ENCODE data around the gene BMX.

BMX gene

DNA sequence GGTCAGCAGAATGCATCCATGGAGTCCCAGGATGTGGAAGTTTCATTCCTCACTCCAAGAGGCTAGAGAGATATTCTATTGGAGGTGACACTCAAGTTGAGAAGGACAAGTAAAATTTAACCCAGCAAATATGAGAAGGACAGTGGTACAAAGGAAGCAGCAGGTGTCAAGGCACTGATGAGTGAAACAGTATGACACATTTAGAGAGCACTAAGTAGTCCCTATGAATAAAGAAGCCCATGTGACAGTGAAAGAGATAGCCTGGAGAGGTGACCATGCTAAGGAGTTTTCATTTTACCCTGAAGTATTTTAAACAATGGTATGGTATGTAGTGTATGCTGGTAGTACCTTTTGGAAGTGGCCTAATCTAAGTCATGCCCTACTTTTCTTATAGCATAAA is 9.2 kb downstream of the BMX start:
- DNase-seq: no peak

DNA sequence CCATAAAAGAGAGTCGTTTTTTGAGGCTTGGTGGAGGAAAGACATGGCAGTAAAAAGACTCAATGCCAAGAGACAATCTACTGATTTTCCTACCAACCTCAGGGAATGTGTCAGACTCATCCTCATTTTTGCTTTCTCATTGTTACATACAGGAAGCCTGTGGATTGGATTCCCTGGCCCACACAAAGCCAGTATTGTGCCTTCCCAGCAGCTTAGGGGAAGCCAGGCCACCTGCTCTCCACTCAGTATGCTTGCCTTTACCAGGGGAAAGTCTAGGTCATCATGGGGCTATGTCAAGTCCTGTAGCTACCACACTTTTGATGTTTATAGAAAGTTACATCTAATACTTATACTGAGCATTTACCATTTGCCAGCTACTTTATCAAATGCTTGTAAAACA is 11.0 kb downstream of the BMX start:
- no peak for DNase-seq

DNA sequence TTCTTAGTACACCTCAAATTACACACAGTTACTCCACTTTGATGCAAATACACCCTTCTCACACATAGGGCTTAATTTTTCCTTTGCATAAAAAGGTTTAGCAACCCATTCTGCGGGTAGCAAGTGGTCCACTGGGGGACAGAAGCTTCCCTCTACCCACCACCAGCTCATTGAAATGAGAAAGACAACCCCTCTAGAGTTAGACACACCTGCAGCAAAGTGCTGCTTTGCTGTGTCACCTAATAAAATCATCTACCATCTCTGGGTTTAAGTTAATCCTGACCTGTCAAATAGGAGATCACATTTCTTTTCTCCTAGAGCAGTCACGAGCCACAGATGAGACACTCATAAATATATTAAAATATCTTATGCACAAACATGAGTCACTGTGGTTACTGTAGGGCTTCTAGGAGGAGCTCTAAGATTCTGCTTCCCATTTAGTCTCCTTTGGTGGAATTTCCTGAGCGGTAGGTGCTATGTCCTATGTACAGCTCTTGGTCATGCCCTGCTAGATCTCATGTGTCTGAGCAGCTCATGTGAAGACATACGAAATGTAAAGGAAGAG is 11.9 kb downstream of the BMX start:
- DNase-seq: no peak

DNA sequence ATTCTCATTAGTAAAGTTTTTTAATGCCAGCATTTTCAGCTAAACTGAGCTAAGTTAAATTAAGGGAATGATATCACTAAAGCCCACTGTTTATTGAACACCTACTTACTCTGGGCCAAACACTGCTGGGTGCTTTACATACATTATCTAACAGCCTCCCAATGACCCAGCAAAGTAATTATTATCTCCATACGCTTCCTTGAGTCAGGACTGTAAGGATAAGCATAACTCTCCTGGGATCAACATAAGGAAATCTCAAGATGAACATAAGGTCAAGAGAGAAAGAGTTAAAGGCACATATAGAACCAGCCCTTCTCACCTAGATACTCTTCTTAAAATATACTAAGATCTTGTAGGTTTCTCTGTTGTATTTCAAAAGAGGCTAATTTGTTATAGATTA is 13.7 kb downstream of the BMX start:
- DNase-seq: no peak

DNA sequence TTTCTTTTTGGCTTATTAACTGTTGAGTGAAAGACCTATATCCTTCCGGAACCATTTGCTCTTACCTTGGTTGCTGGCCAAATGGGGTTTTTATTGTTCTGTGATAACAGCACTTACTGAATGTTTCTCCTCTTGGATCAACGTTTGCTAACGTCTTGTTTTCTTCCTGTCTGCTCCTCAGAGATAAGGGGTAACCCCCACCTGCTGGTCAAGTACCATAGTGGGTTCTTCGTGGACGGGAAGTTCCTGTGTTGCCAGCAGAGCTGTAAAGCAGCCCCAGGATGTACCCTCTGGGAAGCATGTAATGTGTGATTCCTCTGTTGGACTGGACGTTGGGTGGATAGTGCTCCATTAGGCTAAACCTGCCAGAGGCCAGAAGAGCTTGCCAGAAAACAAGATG is 15.3 kb downstream of the BMX start:
- DNase-seq: no peak

DNA sequence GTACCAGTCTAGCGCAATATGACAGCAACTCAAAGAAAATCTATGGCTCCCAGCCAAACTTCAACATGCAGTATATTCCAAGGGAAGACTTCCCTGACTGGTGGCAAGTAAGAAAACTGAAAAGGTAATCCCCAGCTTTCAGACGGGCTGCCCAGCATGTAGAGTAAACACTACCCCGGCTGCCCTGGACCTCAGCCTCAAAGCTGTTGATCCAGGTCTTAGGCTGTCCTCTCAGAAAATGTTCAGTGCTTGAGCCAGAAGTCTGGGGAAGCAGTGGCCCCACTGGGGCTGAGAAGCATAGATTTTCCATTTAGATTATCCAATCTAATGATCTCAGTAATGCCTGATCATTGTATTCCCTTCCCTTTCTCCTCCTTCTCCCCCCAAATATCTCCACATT is 21.9 kb downstream of the BMX start:
- DNase-seq: no peak

DNA sequence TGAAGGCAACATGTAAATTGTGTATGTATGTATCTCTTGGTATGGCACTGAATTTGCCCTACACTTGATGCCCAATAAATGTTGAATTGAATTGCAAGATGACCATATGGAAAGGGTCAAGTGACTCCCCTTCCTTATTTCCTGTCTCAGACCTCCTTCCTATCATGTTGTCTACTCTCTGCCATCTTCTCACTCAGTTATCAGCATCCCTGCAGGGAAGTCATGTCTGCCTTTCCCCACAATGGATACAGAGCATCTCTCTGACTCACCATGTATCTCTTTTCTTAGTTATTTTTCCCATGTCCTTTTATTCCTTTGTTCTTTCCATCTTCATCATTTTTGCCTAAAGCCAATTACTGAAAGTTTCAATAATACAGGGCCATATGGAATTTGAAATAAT is 22.5 kb downstream of the BMX start:
- DNase-seq: no peak

DNA sequence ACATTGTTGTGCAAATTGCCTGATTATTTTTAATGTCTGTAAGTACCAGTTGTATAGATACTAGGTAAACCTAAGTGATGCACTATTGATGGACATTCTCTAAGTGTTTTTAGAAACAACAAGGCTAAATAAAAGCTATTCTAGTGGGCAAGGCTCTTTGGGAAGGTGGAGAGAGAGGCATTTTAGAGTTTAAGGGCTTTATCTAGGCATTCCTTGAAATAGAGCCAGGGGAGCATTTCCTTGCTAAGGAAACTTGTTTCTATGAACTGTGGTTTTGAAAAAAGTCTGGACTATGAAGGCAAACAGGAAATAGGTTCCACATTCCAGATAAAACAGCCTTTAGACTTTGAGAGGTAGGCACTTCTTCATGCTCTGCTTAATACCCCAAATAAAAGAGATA is 23.8 kb downstream of the BMX start:
- no peak for DNase-seq

DNA sequence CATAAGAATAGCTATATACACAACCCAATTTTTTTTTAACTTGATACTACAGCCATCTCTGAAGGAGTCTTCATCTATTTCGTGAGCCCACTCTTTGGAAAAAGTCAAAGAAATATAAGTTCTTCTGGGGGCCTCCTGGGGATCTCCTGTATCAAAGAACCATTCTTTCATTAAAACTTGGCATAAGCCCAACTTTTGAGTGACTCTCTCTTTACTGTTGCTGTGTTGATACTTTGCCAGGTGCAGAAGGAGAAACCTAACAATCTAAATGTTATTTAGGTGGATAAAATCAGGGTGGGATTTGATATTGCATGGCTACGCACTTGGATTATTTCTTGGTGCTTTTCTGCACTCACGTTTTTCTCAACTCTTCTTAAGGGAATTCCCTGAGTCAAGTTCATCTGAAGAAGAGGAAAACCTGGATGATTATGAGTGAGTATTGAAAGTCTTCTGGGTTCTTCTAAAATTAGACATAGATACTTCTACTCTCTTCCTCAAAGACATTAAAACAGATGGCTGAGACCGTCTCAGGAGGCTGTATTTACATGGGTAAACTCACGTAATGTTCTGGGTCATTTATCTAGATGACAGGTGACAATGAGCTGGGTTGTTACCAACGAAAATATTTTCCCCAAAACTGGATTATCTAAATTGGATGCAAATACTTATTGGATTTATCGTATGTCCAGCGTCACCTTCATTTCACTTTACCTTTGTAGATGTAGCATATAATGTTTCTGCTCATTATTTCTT is 25.2 kb downstream of the BMX start:
- DNase-seq: no peak

DNA sequence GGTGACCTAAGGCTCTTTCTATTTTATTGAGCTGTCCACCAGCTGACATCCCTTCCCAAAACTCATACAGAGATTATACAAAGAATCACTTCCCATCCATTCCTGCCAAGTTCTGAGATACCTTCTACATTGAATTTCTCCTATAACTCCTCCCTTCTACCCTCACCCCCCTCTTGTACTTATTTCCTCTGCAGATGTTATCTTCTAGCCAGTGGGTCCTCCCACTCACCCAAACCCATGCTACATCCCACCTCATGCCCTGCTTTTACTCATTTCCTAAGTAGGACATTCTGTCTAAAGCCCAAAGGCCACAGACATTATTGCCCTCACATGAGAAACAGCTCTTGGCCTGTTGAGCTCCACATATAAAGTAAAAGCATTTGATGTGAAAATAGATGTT is 28.6 kb downstream of the BMX start:
- no peak for DNase-seq

DNA sequence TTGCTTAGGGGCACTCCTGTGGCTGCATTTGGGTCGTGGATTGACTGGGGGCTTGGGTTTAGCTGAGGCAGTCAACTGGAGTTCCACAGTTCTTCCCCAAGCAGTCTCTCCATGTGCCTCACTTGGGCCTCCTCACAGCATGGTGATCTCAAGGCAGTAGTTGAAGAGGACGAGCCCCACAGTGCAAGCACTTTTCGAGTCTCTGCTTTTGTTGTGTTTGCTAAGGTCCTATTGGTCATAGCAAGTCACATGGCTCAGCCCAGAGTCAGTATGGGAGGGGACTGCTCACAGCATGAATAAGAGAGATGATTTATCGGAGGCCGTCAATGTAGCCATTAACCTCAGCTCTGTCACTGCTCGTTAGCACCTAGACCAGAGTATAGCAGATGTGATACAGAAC is 29.7 kb downstream of the BMX start:
- DNase-seq: no peak

DNA sequence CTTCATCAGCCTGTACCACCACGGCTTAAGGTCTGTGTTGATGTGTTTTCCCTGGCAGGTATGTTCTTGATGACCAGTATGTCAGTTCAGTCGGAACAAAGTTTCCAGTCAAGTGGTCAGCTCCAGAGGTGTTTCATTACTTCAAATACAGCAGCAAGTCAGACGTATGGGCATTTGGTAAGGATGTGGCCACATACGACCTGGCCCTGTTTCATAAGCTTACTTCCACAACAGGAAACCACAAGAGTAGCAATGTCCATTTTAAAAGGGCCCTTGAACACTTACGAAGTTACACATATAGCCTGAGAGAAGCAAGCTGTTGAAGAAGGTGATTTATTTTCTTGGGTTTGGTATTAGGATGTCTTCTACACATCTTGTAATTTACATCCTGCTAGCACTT is 46.1 kb downstream of the BMX start:
- DNase-seq: no peak

DNA sequence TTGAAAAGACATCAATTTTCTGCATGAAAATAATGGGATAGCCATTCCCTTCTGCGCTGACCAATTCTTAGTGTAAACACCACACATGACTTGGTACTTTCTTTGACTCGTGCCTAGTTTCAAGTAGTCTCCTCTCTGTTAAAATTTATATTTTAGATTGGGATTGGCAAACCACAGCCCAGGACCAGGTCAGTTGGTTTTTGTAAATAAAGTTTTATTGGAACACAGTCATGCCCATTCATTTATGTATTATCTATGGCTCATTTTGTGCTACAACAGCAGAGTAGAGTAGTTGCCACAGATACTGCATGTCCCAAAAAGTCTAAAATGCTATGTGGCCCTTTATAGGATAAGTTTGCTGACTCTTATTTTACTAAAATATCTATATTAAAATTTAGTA is 46.7 kb downstream of the BMX start:
- DNase-seq: no peak

DNA sequence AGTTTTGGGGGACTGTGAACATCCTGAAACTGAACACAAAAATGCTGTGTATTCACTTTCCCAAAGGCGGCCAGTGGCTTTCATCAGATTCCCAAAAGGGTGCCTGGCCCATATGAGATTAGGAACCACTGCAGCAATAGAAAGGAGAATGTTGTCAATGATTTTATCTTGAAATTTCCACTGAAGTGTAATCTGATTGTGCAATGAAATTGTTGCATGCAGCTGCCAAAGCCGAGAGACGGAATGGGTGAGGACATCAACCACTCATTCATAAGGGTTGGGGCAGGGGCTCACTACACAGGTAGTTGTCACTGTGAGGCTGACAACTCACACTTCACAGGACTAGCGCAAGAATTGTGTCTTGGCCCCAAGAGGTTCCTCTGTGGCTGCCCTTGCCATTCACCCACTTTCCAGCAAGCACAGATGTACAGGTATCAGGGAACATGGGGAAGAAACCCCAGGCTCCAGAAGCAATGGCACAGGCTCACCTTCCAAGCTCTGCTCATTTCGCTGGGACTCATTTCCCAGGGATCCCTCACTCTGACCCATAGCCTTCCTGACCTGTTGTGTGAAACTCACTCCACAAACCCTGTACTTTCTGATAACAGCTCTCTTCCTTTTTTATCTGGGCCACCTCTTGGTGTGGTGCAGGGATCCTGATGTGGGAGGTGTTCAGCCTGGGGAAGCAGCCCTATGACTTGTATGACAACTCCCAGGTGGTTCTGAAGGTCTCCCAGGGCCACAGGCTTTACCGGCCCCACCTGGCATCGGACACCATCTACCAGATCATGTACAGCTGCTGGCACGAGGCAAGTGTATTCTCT is 48.8 kb downstream of the BMX start:
- DNase-seq: no peak

DNA sequence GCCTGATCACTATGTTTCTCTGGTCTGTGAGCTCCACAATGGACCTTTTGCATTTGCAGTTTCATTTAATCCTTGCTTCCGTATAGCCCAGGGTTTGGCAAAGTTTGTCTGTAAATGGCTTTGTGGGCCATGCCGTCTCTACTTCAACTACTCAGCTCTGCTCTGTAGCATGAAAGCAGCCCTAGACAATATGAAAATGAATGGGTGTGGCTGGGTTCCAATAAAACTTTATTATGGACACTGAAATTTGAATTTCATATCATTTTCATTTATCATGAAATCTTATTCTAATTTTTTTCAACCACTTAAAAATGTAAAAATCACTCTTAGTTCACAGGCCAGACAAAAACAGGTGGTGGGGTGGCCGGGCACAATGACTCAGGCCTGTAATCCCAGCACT is 58.6 kb downstream of the BMX start:
- DNase-seq: no peak

DNA sequence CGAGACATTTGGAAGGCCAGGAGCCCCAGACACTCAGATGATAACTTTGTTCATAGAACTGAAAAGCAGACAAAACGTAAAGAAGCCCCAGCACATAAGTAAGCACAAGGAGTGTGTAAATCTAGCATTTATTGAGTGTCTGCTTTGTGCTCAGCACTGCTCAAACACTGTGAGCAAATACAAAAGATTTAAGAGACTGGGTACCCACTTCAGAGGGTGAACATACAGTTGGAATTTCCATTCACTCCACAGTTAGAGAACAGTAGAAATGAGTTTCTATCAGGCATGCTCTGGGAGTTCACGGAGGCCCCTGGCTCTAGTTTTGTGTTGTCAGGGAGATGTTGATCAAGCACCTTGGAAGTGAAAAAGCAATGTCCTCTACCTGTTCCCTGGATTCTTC is 60.3 kb downstream of the BMX start:
- DNase-seq: no peak

DNA sequence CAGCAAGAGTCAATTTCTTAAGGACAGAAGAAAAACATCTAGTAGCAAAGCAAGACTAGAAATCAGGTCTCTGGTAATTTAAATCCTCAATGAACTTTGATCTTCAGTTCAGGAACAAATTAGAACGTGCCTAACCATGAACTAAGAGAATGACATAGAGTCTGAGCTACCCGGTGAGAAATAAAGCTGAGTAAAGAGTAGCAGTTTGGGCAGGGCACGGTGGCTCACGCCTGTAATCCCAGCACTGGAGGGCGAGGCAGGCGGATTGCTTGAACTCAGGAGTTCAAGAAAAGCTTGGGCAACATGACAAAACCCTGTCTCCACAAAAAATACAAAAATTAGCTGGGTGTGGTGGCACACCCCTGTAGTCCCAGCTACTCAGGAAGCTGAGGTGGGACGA is 62.4 kb downstream of the BMX start:
- DNase-seq: no peak

DNA sequence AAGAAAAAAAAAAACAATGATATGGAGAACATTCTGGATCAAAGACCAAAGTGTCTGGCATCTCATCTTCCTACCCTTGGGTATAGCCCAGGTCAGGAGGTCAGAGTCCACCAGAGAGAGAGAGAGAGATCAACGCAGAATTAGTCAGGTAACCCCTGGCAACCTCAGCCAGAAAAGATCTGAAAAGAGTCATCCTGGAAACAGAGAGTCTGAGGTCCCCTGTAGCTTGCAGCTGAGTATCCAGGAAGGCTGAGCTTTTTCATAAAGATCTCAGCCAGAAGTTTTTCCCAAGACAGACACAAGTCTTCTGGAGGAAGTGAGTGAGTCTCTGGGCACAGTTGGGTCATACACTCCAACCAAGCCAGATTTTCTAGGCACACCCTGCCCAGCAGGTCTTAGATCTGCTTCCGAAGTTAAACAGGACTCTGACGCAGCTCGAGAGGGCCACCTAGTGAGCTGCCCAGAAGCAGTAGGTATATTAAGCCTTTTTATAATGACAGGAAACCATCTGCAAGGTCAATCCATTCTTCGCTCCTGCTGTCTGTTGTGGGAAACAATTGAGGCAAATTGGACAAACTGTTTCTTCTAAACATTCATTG is 64.5 kb downstream of the BMX start:
- DNase-seq: no peak

DNA sequence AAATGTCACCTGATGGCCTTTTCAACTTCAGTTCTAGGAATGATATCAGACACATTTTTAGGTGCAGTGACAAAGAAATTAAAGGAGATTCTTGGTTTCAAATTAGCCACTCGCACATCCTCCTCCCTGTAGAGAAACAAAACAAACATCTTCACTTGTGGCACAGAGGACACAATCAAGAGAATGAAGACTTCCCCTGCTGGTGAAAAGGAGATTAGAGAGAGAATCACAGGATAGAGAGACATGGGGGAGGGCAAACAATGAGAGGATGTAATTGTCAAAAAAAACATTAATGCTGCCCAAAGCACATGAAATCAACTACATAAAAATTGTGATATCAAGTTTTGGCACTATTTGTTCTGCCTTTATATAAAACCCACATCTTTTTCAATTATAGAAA is 65.6 kb downstream of the BMX start:
- DNase-seq: no peak

DNA sequence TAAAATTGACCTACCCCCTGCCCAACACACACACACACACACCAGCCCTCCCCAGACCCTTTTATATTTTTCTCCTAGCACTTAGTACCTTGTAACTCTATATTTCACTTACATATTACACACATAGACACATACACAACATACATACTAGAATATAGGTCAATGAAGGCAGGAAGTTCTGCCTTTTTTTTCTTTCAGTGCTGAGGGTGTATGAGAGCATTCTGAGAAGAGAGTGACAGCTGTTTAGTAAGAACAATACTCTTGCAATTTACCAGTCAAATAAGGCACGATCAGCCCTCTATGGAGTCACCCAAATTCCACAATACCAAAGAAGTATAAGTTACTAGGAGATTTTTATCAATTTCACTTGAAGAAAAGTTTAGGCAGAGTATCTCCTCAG is 66.7 kb downstream of the BMX start:
- DNase-seq: no peak

DNA sequence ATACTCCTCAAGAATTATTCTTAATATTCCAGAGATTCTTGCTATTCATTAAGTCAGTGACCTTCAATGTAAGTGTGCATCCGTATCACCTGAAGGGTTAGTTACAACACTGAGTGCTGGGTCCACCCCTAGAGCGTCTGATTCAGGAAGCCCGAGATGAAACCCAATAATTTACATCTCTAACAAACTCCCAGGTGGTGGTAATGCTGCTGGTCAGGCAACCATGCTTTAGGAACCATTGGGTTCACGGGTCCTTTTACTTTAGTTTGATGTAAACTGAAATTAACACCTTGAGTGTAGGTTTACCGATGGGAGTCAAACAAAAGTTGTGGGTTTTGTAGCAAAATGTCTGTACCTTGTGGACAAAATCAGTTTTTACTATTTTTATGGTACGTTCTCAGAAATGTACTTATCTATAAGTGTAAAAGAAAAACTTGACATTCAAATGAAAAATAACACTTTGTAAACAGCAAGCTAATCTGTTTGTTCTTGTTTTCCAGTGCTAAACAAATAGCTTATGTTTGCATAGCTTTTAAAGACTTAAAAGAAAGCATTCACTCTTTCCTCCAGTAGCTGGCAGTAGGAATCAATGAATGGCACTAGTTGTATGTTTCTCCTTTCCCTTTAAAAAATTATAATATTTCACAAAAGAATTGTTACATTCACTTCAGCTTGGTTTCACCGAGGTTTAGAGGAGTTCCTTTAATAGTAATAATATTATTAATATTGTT is 67.4 kb downstream of the BMX start:
- DNase-seq: no peak

DNA sequence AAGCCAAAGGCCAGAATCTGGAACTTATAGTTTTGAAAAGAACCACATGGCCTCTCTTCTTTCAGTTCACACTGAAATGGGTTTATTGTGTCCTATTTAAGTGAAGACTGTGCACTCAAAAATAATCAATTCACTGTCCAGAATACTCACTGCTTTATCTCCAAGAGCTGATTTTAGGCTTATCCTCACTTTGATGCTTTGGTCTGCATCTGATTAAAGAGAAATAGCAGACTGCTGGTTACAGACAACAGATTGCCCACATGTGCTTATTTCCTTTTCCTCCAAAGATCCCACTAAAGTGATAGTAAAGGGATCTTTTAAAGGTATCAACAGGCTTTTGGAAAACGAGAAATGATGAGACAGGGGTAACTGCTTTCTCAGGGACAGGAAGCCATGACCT is 69.5 kb downstream of the BMX start:
- no peak for DNase-seq

DNA sequence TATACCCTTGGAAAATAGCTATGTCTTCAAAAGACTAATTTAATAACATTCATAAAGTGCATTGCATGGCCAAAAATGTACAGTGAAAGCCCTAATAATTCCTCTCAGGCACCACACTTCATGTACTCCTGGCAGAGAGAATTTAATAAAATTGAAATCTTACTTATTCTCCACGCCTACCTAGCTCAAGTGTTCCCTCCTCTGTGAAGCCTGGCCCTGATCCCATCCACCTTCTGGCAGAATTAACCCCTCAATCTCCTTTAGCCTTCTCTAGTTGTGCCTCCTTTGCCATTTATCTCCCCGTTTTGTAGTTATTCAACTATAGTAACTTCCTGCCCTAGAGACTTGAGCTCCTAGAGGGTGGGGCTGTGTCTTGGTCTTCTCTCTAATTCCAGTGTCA is 73.4 kb downstream of the BMX start:
- DNase-seq: no peak

Measured in activated effector memory CD4-positive, alpha-beta T cell treated with Interleukin-2 at 50 U/mL for 16 hours (primary cell).